ENCODE data around the gene TTC8.

DNA sequence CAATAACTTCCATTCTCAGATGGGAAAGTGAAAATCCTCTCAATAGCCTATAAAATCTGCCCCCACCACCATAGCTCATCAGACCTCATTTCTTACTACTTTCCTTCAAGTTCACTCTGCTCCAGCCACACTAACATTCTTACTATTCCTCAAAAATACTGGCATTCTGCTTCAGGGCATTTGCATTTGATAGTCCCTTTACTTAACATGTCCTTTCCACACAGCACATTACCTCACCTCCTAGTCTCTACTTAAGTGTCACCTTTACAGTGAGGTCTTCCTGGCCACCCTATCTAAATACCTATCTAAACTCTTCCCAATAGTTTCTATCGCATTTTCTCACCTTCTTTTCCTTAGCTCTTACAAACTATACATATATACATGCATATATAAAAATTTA, 38.5 kb upstream of the TTC8 start:
- TF ChIP-seq HOXD13 (CRISPR knock-in tag; IDR thresholded peaks at IDR 0.05; ENCODE audit: borderline replicate concordance) (no peak), KLF1 (tag by site-specific recombination; IDR thresholded peaks at IDR 0.05) (no peak)
- TF ChIP-seq, protein P1, sequence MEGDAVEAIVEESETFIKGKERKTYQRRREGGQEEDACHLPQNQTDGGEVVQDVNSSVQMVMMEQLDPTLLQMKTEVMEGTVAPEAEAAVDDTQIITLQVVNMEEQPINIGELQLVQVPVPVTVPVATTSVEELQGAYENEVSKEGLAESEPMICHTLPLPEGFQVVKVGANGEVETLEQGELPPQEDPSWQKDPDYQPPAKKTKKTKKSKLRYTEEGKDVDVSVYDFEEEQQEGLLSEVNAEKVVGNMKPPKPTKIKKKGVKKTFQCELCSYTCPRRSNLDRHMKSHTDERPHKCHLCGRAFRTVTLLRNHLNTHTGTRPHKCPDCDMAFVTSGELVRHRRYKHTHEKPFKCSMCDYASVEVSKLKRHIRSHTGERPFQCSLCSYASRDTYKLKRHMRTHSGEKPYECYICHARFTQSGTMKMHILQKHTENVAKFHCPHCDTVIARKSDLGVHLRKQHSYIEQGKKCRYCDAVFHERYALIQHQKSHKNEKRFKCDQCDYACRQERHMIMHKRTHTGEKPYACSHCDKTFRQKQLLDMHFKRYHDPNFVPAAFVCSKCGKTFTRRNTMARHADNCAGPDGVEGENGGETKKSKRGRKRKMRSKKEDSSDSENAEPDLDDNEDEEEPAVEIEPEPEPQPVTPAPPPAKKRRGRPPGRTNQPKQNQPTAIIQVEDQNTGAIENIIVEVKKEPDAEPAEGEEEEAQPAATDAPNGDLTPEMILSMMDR (tag by site-specific recombination; IDR thresholded peaks at IDR 0.05) = no peak

Data from HEK293 (cell line).